HepG2 (cell line): Measurements from ENCODE around the gene MARF1. TPM values are rescaled to one million over a fixed set of nuclear protein-coding genes. Genes with fewer than 3 reads are reported as not detected.

Source experiments
- FIP1L1 ChIP-seq: fragments of 200-400 bp; formaldehyde crosslinking; IDR thresholded peaks from 2 replicates; pipeline ENCODE4 v1.6.1; 2018; ENCODE audit warnings: low read depth, mild to moderate bottlenecking, low read length, moderate library complexity, borderline replicate concordance; ENCODE audit not compliant: insufficient read depth
- JARID2 ChIP-seq: sonication (generic); formaldehyde crosslinking; IDR thresholded peaks from 2 replicates; pipeline ENCODE4 v1.8.1; 2023; ENCODE audit warnings: missing genetic modification reagents, inconsistent platforms; ENCODE audit not compliant: insufficient replicate concordance
- PTBP1 ChIP-seq: fragments of 200-400 bp; formaldehyde crosslinking; IDR thresholded peaks from 2 replicates; pipeline ENCODE4 v1.6.1; 2018; ENCODE audit warnings: low read length, low read depth; ENCODE audit not compliant: poor library complexity, severe bottlenecking
- SKI ChIP-seq: fragments of 450-650 bp; IDR thresholded peaks from one replicate; pipeline ENCODE4 v1.6.1; 2018; ENCODE audit warnings: mild to moderate bottlenecking; ENCODE audit not compliant: partially characterized antibody
- ZFP37 ChIP-seq: sonication (generic); formaldehyde crosslinking; IDR thresholded peaks from 2 replicates; pipeline ENCODE4 v1.4.0; 2020; ENCODE audit warnings: missing genetic modification reagents, borderline replicate concordance
- ZFYVE20 ChIP-seq: sonication (generic); formaldehyde crosslinking; IDR thresholded peaks from 2 replicates; pipeline ENCODE4 v1.8.0; 2023; ENCODE audit warnings: low read depth, mild to moderate bottlenecking, moderate library complexity, missing genetic modification reagents, borderline replicate concordance
- ZNF260 ChIP-seq: sonication (generic); formaldehyde crosslinking; IDR thresholded peaks from 2 replicates; pipeline ENCODE4 v1.4.0; 2020; ENCODE audit warnings: missing genetic modification reagents, low read depth, mild to moderate bottlenecking, borderline replicate concordance
- ZNF263 ChIP-seq: sonication (generic); formaldehyde crosslinking; IDR thresholded peaks from 2 replicates; pipeline ENCODE4 v1.4.0; 2020; ENCODE audit warnings: missing genetic modification reagents
- ZNF530 ChIP-seq: sonication (generic); formaldehyde crosslinking; IDR thresholded peaks from 2 replicates; pipeline ENCODE4 v1.5.0; 2020; ENCODE audit warnings: low read depth, mild to moderate bottlenecking, missing genetic modification reagents
- ZNF749 ChIP-seq: sonication (generic); formaldehyde crosslinking; IDR thresholded peaks from 2 replicates; pipeline ENCODE4 v1.8.0; 2022; ENCODE audit warnings: mild to moderate bottlenecking, missing genetic modification reagents, moderate library complexity, borderline replicate concordance
- polyA plus RNA-seq, 8 experiments: library from polyadenylated mRNA; depleted of rRNA in 3 of 8; stranded (reverse) in 7 of 8; unstranded in 1 of 8; fragments of >200 nt; fragmentation: Illumina TruSeq in 4 of 8; extraction: Trizol in 4 of 8; gene quantifications; 2 replicates each; pipeline versions ENCODE4 v1.2.1 to v1.2.3, GENCODE V29; 2011 to 2016; ENCODE audit warnings: low read depth in 4 of 8, missing spikeins in 1 of 8, mixed read lengths in 1 of 8; ENCODE audit not compliant: insufficient read depth in 1 of 8
- total RNA-seq, 5 experiments: library from RNA; depleted of rRNA; stranded (reverse); fragments of >200 nt; fragmentation: Illumina TruSeq; extraction: Trizol; gene quantifications; 2 replicates each; pipeline ENCODE4 v1.2.3, GENCODE V29; 2016; ENCODE audit warnings: low read depth in 1 of 5
- TF ChIP-seq, protein P1 (sequence below): IDR thresholded peaks from 2 replicates; pipeline ENCODE4 v1.6.1; 2016; ENCODE audit warnings: low read depth, missing genetic modification reagents, missing compliant biosample characterization
- TF ChIP-seq, protein P2 (sequence below): sonication (generic); formaldehyde crosslinking; IDR thresholded peaks from 2 replicates; pipeline ENCODE4 v1.9.0; 2021; ENCODE audit warnings: mild to moderate bottlenecking, missing genetic modification reagents
- TF ChIP-seq, protein P3 (sequence below): IDR thresholded peaks from 2 replicates; pipeline ENCODE4 v1.6.1; 2016; ENCODE audit warnings: low read depth, control low read depth

MARF1 gene
- total and polyA plus RNA-seq, 2 of the 13 experiments (the other 11 are each of a cell fraction or from before 2014, with no cell fraction given): 8.7 to 20.7 TPM

DNA sequence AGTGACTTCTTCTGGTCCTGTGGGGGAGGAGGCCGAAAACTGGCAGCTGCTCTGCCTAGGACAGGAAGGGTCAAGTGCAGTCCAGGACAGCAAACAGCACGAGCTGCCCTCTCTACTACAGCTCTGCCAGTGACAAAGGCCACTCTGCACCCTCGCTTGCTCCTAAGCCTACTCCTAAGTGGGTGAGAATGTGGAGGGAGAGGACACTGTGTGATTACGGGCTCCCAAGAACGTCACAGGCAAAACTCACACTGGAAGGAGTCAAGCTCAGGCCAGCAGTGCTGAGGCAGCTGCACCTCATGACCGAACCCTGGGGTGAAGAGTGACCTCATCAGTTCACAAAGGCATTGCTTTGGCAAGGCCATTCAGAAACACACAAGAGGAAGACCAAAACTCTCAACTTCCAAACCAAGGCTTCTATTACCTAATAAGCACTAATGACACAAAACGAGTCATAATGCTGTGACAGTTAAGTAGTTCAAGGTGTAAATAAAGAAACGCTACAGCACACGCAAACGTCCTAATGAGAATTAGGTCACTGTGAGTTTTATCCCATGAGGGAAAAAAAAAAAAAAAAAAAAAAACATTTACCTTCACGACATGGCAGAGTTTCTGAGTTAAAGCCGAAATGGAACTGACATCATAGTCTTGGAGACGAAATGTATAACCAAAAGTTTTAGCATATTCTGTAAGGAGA, 35.1 kb downstream of the MARF1 start (continued):
- TF ChIP-seq, protein P1, sequence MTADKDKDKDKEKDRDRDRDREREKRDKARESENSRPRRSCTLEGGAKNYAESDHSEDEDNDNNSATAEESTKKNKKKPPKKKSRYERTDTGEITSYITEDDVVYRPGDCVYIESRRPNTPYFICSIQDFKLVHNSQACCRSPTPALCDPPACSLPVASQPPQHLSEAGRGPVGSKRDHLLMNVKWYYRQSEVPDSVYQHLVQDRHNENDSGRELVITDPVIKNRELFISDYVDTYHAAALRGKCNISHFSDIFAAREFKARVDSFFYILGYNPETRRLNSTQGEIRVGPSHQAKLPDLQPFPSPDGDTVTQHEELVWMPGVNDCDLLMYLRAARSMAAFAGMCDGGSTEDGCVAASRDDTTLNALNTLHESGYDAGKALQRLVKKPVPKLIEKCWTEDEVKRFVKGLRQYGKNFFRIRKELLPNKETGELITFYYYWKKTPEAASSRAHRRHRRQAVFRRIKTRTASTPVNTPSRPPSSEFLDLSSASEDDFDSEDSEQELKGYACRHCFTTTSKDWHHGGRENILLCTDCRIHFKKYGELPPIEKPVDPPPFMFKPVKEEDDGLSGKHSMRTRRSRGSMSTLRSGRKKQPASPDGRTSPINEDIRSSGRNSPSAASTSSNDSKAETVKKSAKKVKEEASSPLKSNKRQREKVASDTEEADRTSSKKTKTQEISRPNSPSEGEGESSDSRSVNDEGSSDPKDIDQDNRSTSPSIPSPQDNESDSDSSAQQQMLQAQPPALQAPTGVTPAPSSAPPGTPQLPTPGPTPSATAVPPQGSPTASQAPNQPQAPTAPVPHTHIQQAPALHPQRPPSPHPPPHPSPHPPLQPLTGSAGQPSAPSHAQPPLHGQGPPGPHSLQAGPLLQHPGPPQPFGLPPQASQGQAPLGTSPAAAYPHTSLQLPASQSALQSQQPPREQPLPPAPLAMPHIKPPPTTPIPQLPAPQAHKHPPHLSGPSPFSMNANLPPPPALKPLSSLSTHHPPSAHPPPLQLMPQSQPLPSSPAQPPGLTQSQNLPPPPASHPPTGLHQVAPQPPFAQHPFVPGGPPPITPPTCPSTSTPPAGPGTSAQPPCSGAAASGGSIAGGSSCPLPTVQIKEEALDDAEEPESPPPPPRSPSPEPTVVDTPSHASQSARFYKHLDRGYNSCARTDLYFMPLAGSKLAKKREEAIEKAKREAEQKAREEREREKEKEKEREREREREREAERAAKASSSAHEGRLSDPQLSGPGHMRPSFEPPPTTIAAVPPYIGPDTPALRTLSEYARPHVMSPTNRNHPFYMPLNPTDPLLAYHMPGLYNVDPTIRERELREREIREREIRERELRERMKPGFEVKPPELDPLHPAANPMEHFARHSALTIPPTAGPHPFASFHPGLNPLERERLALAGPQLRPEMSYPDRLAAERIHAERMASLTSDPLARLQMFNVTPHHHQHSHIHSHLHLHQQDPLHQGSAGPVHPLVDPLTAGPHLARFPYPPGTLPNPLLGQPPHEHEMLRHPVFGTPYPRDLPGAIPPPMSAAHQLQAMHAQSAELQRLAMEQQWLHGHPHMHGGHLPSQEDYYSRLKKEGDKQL (CRISPR knock-in tag): no peak
- TF ChIP-seq ZNF260 (CRISPR knock-in tag) (no peak), FIP1L1 (no peak), ZNF530 (no peak), ZNF263 (no peak), ZNF749 (no peak), ZFYVE20 (CRISPR knock-in tag) (no peak), JARID2 (CRISPR knock-in tag) (no peak), SKI (no peak), PTBP1 (no peak), ZFP37 (CRISPR knock-in tag) (no peak)
- TF ChIP-seq, protein P2, sequence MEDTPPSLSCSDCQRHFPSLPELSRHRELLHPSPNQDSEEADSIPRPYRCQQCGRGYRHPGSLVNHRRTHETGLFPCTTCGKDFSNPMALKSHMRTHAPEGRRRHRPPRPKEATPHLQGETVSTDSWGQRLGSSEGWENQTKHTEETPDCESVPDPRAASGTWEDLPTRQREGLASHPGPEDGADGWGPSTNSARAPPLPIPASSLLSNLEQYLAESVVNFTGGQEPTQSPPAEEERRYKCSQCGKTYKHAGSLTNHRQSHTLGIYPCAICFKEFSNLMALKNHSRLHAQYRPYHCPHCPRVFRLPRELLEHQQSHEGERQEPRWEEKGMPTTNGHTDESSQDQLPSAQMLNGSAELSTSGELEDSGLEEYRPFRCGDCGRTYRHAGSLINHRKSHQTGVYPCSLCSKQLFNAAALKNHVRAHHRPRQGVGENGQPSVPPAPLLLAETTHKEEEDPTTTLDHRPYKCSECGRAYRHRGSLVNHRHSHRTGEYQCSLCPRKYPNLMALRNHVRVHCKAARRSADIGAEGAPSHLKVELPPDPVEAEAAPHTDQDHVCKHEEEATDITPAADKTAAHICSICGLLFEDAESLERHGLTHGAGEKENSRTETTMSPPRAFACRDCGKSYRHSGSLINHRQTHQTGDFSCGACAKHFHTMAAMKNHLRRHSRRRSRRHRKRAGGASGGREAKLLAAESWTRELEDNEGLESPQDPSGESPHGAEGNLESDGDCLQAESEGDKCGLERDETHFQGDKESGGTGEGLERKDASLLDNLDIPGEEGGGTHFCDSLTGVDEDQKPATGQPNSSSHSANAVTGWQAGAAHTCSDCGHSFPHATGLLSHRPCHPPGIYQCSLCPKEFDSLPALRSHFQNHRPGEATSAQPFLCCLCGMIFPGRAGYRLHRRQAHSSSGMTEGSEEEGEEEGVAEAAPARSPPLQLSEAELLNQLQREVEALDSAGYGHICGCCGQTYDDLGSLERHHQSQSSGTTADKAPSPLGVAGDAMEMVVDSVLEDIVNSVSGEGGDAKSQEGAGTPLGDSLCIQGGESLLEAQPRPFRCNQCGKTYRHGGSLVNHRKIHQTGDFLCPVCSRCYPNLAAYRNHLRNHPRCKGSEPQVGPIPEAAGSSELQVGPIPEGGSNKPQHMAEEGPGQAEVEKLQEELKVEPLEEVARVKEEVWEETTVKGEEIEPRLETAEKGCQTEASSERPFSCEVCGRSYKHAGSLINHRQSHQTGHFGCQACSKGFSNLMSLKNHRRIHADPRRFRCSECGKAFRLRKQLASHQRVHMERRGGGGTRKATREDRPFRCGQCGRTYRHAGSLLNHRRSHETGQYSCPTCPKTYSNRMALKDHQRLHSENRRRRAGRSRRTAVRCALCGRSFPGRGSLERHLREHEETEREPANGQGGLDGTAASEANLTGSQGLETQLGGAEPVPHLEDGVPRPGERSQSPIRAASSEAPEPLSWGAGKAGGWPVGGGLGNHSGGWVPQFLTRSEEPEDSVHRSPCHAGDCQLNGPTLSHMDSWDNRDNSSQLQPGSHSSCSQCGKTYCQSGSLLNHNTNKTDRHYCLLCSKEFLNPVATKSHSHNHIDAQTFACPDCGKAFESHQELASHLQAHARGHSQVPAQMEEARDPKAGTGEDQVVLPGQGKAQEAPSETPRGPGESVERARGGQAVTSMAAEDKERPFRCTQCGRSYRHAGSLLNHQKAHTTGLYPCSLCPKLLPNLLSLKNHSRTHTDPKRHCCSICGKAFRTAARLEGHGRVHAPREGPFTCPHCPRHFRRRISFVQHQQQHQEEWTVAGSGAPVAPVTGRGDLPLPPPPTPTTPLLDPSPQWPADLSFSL: no peak
- TF ChIP-seq, protein P3, sequence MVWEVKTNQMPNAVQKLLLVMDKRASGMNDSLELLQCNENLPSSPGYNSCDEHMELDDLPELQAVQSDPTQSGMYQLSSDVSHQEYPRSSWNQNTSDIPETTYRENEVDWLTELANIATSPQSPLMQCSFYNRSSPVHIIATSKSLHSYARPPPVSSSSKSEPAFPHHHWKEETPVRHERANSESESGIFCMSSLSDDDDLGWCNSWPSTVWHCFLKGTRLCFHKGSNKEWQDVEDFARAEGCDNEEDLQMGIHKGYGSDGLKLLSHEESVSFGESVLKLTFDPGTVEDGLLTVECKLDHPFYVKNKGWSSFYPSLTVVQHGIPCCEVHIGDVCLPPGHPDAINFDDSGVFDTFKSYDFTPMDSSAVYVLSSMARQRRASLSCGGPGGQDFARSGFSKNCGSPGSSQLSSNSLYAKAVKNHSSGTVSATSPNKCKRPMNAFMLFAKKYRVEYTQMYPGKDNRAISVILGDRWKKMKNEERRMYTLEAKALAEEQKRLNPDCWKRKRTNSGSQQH (CRISPR knock-in tag): no peak; the same call in 1 of the 2 replicates
